Measurements from ENCODE around the gene BAAT. TPM values are rescaled to one million over a fixed set of nuclear protein-coding genes. Genes with fewer than 3 reads are reported as not detected.

Gene BAAT
- total RNA-seq, 3 donors from 2014 or later: 0.14 TPM; not detected in 2

DNA sequence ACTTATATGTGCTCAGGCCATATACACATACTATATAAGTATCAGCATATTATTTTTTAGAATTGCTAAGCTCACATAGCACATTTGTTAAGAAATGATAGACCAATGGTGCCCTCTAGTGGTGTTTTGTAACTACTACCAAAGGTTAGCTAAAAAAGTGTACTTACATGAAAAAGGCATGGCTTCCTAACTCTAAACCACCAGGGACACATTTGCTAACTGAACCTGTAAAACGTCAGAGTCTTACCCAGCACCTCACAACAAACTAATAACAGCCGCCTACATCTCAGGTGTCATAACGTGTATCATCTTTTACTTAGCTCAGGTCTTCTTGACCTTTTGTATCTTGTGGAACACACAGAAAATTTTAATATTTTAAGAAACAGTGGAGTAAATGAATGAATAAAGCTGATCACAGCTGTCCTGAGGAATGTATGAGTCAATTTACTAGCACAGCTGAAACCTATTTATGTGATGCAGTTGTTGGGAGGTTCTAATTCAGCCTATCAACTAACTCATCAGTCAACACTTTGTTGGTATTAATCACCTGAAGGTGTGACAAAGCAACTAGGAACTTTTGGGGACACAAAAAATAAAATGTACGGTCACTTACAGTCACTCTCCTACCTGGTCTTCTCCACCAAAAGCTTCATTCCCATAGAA, 72.9 kb downstream of the BAAT start:
- DNase-seq (peak in 1 of 3 donors; percentile 53), ATAC-seq (peak; percentile 73)
- Histone ChIP-seq H3K4me1 (ENCODE audit: low read depth) (no peaks in the 10 kb centered on the region), H3K36me3 (ENCODE audit: low read depth) (no peaks in the 10 kb centered on the region), H3K4me3 (no peak overlapping the region), H3K9me3 (no peaks in the 10 kb centered on the region)
- TF ChIP-seq, protein P1, sequence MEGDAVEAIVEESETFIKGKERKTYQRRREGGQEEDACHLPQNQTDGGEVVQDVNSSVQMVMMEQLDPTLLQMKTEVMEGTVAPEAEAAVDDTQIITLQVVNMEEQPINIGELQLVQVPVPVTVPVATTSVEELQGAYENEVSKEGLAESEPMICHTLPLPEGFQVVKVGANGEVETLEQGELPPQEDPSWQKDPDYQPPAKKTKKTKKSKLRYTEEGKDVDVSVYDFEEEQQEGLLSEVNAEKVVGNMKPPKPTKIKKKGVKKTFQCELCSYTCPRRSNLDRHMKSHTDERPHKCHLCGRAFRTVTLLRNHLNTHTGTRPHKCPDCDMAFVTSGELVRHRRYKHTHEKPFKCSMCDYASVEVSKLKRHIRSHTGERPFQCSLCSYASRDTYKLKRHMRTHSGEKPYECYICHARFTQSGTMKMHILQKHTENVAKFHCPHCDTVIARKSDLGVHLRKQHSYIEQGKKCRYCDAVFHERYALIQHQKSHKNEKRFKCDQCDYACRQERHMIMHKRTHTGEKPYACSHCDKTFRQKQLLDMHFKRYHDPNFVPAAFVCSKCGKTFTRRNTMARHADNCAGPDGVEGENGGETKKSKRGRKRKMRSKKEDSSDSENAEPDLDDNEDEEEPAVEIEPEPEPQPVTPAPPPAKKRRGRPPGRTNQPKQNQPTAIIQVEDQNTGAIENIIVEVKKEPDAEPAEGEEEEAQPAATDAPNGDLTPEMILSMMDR (IDR thresholded peaks at IDR 0.05): peak; percentile 36
- intact Hi-C loops (cut with DNase I, micrococcal nuclease): loop anchor here (5.0 to 10.0 kb wide), 2 partner anchors 595 to 597 kb away; no protein-coding TSS in a partner anchor

DNA sequence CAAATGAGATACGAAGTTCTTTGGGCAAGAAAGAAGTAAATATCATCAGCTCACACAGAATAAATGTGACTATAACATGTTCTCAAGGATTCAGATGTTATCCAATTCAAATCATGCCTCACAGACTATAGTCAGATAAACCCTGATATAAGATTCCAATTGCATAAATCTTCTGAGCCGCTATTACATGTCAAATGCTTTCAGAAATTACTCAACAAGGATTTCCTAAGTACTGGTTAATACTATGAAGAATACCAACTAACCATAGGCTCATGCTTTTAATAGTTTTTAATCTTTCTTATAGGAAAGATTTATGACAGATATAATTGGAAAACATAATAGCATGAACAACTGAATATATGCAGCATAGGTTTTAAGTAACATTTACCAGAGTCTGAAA, 73.6 kb downstream of the BAAT start:
- intact Hi-C loops (cut with DNase I, micrococcal nuclease): loop anchor here (5.0 to 10.0 kb wide), 2 partner anchors 594 to 596 kb away; no protein-coding TSS in a partner anchor

More for the DNA sequence above, 73.6 kb downstream of the BAAT start:
- no peaks in the 10 kb centered on the region for H3K4me1 ChIP-seq (ENCODE audit: low read depth)
- DNase-seq: no peak
- ATAC-seq: no peak
- no peaks in the 10 kb centered on the region for H3K36me3 ChIP-seq (ENCODE audit: low read depth)
- H3K9me3 ChIP-seq: no peaks in the 10 kb centered on the region
- TF ChIP-seq, protein P1 (IDR thresholded peaks at IDR 0.05): no peak
- H3K4me3 ChIP-seq: no peak overlapping the region

Other genes starting within 250 kb of the BAAT start
- 10 to 100 TPM in 1 of 3 donors, 1 to 10 TPM in 2; 8.2 to 11.0 (median 8.4) TPM for gene MRPL50, start 13.6 kb upstream of the BAAT start, total RNA-seq
- gene ZNF189, start 13.8 kb upstream of the BAAT start, total RNA-seq: 10 to 100 TPM; 13.1 to 27.9 (median 17.7) TPM
- 10 to 100 TPM in 1 of 3 donors, 1 to 10 TPM in 2; 1.6 to 13.8 (median 3.0) TPM for gene ALDOB, start 50.8 kb upstream of the BAAT start, total RNA-seq
- gene RNF20, start 148.8 kb upstream of the BAAT start, total RNA-seq: 10 to 100 TPM; 37.8 to 58.9 (median 41.7) TPM
- not detected for gene PPP3R2, start 210.0 kb upstream of the BAAT start, total RNA-seq